Measurements from ENCODE around the gene BSND.
A peak's percentile ranks its signal among the peaks of the same experiment; 100 is the strongest.

DNA sequence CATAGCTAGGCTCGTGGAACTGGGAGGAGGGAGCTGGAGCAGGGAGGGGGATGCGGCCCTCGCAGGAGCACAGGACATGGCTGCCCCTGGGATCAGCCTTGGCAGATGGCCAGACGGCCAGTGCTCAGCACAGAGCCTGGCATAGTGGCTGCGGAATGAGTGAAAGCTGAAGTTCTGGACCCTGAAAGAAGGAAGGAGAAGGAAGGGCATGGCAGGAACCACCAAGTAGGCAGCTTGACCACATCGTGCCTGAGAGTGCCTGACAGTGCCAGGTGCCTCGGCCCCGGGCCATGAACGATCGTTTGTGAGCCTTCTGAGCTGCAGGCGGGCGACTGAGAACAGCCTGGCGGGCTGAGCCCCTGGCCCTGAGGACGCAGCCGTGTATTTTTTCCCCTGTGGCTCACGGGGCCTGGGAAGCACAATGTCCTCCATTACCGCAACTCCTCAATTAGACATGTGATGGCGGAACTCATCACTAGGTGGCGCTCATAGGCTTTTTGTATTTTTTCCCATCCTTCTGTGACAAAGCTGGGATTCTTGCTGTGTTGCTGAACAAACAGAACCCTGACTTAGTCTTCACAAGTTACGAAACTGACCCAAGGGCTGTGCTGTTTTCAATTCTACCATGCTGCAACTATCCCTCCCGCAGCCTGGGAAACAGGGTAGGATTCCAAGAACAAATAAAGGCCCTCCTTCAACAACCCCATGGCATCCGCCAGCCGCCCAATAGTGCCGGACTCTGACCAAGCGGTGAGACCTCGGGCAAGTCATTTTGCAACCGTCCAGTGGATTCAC lies 48.2 kb upstream of the BSND start:
- TF ChIP-seq, protein P1, sequence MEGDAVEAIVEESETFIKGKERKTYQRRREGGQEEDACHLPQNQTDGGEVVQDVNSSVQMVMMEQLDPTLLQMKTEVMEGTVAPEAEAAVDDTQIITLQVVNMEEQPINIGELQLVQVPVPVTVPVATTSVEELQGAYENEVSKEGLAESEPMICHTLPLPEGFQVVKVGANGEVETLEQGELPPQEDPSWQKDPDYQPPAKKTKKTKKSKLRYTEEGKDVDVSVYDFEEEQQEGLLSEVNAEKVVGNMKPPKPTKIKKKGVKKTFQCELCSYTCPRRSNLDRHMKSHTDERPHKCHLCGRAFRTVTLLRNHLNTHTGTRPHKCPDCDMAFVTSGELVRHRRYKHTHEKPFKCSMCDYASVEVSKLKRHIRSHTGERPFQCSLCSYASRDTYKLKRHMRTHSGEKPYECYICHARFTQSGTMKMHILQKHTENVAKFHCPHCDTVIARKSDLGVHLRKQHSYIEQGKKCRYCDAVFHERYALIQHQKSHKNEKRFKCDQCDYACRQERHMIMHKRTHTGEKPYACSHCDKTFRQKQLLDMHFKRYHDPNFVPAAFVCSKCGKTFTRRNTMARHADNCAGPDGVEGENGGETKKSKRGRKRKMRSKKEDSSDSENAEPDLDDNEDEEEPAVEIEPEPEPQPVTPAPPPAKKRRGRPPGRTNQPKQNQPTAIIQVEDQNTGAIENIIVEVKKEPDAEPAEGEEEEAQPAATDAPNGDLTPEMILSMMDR (IDR thresholded peaks at IDR 0.05; ENCODE audit: low read depth, low read length): peak; percentile 41
- no peak for TF ChIP-seq POLR2A (IDR thresholded peaks at IDR 0.05; ENCODE audit: extremely low read depth, insufficient read length)
- TF ChIP-seq, protein P2, sequence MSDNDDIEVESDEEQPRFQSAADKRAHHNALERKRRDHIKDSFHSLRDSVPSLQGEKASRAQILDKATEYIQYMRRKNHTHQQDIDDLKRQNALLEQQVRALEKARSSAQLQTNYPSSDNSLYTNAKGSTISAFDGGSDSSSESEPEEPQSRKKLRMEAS (IDR thresholded peaks at IDR 0.05; ENCODE audit: low read depth, low read length): peak; percentile 42; the same call in 1 of the 2 replicates
- no peak for TF ChIP-seq MYC (IDR thresholded peaks at IDR 0.05; ENCODE audit: low read depth, low read length)

All from NB4 (cell line).